ENCODE results near the gene CASTOR2. TPM values are rescaled to one million over a fixed set of nuclear protein-coding genes. Genes with fewer than 3 reads are reported as not detected.
"Not testable (repeated sequence)": the region's sequence is repeated elsewhere in the genome, so short reads cannot be mapped to it uniquely, and the experiment has no call there.

CASTOR2 gene
- total RNA-seq, 1 donor from 2014 or later = 11.9 TPM

GRCh38 chr7:74966909-74967308 lies 2.4 kb downstream of the CASTOR2 start:
- DNase-seq; H3K4me3 ChIP-seq; H3K27me3 ChIP-seq; intact Hi-C loops (cut with DNase I); ATAC-seq; H3K36me3 ChIP-seq; H3K27ac ChIP-seq; H3K9me3 ChIP-seq; H3K4me1 ChIP-seq: not testable (repeated sequence)

GRCh38 chr7:74971431-74971830 lies 6.9 kb downstream of the CASTOR2 start:
- H3K9me3 ChIP-seq; H3K27ac ChIP-seq; H3K36me3 ChIP-seq; H3K27me3 ChIP-seq; H3K4me1 ChIP-seq; H3K4me3 ChIP-seq; DNase-seq; intact Hi-C loops (cut with DNase I): not testable (repeated sequence)
- peak; percentile 14 for ATAC-seq

- ATAC-seq; H3K4me3 ChIP-seq; H3K27ac ChIP-seq; intact Hi-C loops (cut with DNase I); H3K36me3 ChIP-seq; H3K9me3 ChIP-seq; DNase-seq; H3K27me3 ChIP-seq; H3K4me1 ChIP-seq: not testable (repeated sequence)
Observed at GRCh38 chr7:74972377-74972776, 7.9 kb downstream of the CASTOR2 start.

- H3K4me3 ChIP-seq; DNase-seq; H3K9me3 ChIP-seq; H3K4me1 ChIP-seq; ATAC-seq; H3K36me3 ChIP-seq; H3K27ac ChIP-seq; intact Hi-C loops (cut with DNase I); H3K27me3 ChIP-seq: not testable (repeated sequence)
Observed at GRCh38 chr7:74975959-74976358, 11.5 kb downstream of the CASTOR2 start.

- H3K27ac ChIP-seq; H3K27me3 ChIP-seq; H3K9me3 ChIP-seq; intact Hi-C loops (cut with DNase I); H3K4me1 ChIP-seq; DNase-seq; H3K36me3 ChIP-seq; H3K4me3 ChIP-seq; ATAC-seq: not testable (repeated sequence)
Observed at GRCh38 chr7:74977523-74977922, 13.0 kb downstream of the CASTOR2 start.

- H3K4me3 ChIP-seq; H3K9me3 ChIP-seq; H3K36me3 ChIP-seq; ATAC-seq; H3K27me3 ChIP-seq; DNase-seq; H3K4me1 ChIP-seq; intact Hi-C loops (cut with DNase I); H3K27ac ChIP-seq: not testable (repeated sequence)
Observed at GRCh38 chr7:74988436-74988835, 23.9 kb downstream of the CASTOR2 start.

GRCh38 chr7:74993121-74993520 lies 28.6 kb downstream of the CASTOR2 start:
- Histone ChIP-seq H3K36me3 (no peaks in the 10 kb centered on the region), H3K27me3 (no peaks in the 10 kb centered on the region), H3K4me3 (no peak overlapping the region), H3K4me1 (no peaks in the 10 kb centered on the region), H3K9me3 (no peaks in the 10 kb centered on the region), H3K27ac (no peak overlapping the region)
- ATAC-seq (no peak), DNase-seq (no peak)
- no peak for TF ChIP-seq CTCF (IDR thresholded peaks at IDR 0.05)
- intact Hi-C loops (cut with DNase I) = no loop called here

- ATAC-seq; H3K4me3 ChIP-seq; H3K36me3 ChIP-seq; H3K4me1 ChIP-seq; H3K27me3 ChIP-seq; intact Hi-C loops (cut with DNase I); H3K27ac ChIP-seq; H3K9me3 ChIP-seq; DNase-seq: not testable (repeated sequence)
Observed at GRCh38 chr7:74994869-74995543, 30.5 kb downstream of the CASTOR2 start.

GRCh38 chr7:74996361-74996760 lies 31.9 kb downstream of the CASTOR2 start:
- ATAC-seq; intact Hi-C loops (cut with DNase I): not testable (repeated sequence)

GRCh38 chr7:74997811-74998210 lies 33.3 kb downstream of the CASTOR2 start:
- DNase-seq; intact Hi-C loops (cut with DNase I); H3K4me3 ChIP-seq; H3K27ac ChIP-seq; ATAC-seq; H3K9me3 ChIP-seq; H3K4me1 ChIP-seq; H3K36me3 ChIP-seq; H3K27me3 ChIP-seq: not testable (repeated sequence)

More at GRCh38 chr7:74996361-74996760, 31.9 kb downstream of the CASTOR2 start:
- not testable (repeated sequence) for H3K27me3 ChIP-seq, H3K9me3 ChIP-seq, DNase-seq, H3K36me3 ChIP-seq, H3K4me1 ChIP-seq, H3K27ac ChIP-seq, H3K4me3 ChIP-seq

GRCh38 chr7:75001356-75001755 lies 36.9 kb downstream of the CASTOR2 start:
- H3K4me1 ChIP-seq; H3K27me3 ChIP-seq; ATAC-seq; H3K27ac ChIP-seq; H3K36me3 ChIP-seq; DNase-seq; intact Hi-C loops (cut with DNase I); H3K4me3 ChIP-seq; H3K9me3 ChIP-seq: not testable (repeated sequence)

Data from upper lobe of right lung (tissue), 1 donor.